Measurements from ENCODE around the gene EYS.

The EYS gene

DNA sequence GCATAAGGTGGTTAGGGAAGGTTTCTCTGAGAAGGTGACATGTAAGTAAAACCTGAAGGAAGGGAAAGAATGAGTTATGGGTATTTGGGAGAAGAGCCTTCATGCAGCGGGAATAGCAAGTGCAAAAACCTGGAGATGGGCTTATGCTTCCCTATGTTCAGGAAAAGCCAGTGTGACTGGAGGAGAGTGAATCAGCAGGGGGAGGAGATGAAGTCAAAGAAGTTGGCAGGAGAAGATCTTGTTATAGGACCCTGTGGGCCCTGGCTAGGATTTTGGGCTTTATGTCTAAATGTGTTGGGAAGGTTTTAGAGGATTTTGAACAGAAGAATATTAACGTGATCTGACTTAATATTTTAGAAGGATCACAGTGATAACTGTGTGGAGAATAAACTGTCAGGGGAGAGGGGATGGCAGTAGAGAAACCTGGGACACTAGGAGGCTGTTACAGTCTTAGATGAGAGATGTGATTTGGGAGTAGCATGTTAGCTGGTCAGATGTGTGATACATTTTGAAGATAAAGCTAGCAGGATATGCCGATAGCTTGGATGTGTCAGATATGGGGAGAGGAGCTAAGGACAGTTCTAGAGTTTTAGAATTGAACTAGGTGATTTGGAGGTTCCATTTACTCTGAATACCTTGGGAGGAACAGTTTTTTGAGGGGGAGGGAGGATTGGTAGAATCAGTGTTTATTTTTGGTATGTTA lies 2030.5 kb downstream of the EYS start:
- DNase-seq = no peak

- no peak for DNase-seq
Observed at GRCh38 chr6:63675138-63675537, 2031.9 kb downstream of the EYS start.

GRCh38 chr6:63674635-63675034 lies 2032.4 kb downstream of the EYS start:
- DNase-seq = no peak

GRCh38 chr6:63673692-63674091 lies 2033.3 kb downstream of the EYS start:
- DNase-seq = no peak

DNA sequence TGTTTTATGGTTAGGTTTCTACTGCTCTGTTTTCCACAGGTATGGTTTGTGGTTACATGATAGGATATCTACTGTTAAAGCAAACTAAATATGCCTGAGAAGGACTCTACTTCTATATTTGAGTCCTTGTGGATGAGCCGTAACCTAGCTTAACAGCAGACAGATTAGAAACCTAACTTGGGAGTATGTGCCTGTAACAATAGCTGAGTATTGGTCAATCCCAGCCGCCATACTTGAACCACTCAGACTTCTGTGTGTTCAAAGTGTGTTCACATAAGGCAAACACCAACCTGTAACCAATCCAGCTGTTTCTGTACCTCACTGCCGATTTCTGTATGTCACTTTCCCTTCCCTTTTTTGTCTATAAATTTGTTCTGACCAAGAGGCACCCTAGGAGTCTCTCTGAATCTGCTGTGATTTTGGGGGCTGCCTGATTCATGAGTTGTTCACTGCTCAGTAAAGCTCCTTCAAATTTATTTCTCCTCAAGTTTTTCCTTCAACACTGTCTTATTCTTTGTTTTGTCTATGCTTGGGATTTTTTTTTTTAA lies 2034.4 kb downstream of the EYS start:
- no peak for DNase-seq

- no peak for DNase-seq
Observed at GRCh38 chr6:63671098-63671754, 2035.8 kb downstream of the EYS start.

All from NCI-H748 treated with DMSO at 0.1 percent for 48 hours (cell line).